ENCODE results near the gene GALNT5. TPM values are rescaled to one million over a fixed set of nuclear protein-coding genes. Genes with fewer than 3 reads are reported as not detected.

Gene GALNT5
- total RNA-seq, 1 donor from 2014 or later: 5.3 TPM

DNA sequence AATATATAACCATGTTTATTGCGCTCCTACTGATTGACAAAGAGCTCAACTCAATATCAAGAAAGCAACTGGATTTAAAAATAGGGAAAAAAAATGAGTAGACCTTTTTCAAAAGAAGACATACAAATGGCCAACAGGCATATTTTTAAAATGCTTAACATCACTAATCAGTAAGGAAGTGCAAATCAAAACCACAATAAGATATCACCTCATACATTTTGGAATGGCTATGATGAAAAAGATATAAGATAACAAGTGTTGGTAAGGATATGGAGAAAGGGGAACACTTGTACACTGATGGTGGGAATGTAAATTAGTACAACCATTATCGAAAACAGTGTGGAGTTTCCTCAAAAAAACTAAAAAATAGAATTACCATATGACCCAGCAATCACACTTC lies 5.6 kb upstream of the GALNT5 start:
- Mint-ChIP-seq H3K27me3 (ENCODE audit: unreplicated experiment) (no peaks in the 10 kb centered on the region), H3K4me1 (ENCODE audit: unreplicated experiment) (peaks cover 4% of the 10 kb centered on the region), H3K27ac (ENCODE audit: unreplicated experiment) (no peak overlapping the region), H3K36me3 (ENCODE audit: unreplicated experiment) (no peaks in the 10 kb centered on the region), H3K9me3 (ENCODE audit: unreplicated experiment) (no peaks in the 10 kb centered on the region), H3K4me3 (ENCODE audit: unreplicated experiment) (no peak overlapping the region)
- TF ChIP-seq, protein P1, sequence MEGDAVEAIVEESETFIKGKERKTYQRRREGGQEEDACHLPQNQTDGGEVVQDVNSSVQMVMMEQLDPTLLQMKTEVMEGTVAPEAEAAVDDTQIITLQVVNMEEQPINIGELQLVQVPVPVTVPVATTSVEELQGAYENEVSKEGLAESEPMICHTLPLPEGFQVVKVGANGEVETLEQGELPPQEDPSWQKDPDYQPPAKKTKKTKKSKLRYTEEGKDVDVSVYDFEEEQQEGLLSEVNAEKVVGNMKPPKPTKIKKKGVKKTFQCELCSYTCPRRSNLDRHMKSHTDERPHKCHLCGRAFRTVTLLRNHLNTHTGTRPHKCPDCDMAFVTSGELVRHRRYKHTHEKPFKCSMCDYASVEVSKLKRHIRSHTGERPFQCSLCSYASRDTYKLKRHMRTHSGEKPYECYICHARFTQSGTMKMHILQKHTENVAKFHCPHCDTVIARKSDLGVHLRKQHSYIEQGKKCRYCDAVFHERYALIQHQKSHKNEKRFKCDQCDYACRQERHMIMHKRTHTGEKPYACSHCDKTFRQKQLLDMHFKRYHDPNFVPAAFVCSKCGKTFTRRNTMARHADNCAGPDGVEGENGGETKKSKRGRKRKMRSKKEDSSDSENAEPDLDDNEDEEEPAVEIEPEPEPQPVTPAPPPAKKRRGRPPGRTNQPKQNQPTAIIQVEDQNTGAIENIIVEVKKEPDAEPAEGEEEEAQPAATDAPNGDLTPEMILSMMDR (IDR thresholded peaks at IDR 0.05): no peak
- DNase-seq (ENCODE audit: extremely low spot score, unreplicated experiment): no peak

DNA sequence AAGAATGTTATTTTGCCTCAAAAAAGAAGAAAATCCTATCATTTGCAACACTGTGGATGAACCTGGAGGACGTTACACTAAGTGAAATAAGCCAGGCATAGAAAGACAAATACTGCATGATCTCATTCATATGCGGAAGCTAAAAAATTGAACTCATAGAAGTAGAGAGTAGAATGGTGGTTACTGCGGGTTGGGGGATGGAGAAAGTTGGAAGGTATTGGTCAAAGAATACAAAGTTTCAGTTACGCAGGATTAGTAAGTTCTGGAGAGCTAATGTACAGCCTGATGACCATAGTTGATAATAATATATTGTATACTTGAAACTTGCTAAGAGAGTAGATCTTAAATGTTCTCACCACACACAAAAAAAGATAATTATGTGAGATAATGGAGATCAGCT lies 5.0 kb upstream of the GALNT5 start:
- H3K4me1 Mint-ChIP-seq (ENCODE audit: unreplicated experiment): peaks cover 6% of the 10 kb centered on the region

DNA sequence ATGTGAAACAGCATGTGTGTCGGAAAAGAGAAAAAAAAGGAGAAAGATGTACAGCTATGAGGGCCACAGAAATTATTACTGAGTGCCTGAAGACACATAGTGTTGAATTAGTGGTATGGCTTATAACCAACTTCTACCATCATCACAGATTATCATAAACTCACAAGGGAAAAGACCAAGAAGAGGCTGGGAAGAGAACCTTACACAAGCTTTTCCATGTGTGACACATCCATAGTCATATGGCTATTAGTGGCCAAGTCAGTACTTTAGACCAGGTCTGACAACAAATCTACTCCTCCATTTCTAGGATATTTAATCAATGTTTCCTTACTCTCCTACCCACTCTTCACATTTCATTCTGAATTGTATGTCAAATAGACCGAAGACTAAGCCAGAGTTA lies 3.5 kb upstream of the GALNT5 start:
- Mint-ChIP-seq H3K36me3 (ENCODE audit: unreplicated experiment) (no peaks in the 10 kb centered on the region), H3K27ac (ENCODE audit: unreplicated experiment) (no peak overlapping the region), H3K9me3 (ENCODE audit: unreplicated experiment) (no peaks in the 10 kb centered on the region), H3K4me3 (ENCODE audit: unreplicated experiment) (no peak overlapping the region), H3K4me1 (ENCODE audit: unreplicated experiment) (peaks cover 20% of the 10 kb centered on the region), H3K27me3 (ENCODE audit: unreplicated experiment) (no peaks in the 10 kb centered on the region)
- TF ChIP-seq, protein P1 (IDR thresholded peaks at IDR 0.05): no peak
- DNase-seq (ENCODE audit: extremely low spot score, unreplicated experiment): no peak

More for the DNA sequence above, 5.0 kb upstream of the GALNT5 start:
- H3K27me3 Mint-ChIP-seq (ENCODE audit: unreplicated experiment): no peaks in the 10 kb centered on the region
- no peak overlapping the region for H3K4me3 Mint-ChIP-seq (ENCODE audit: unreplicated experiment)
- H3K36me3 Mint-ChIP-seq (ENCODE audit: unreplicated experiment): no peaks in the 10 kb centered on the region
- no peak for DNase-seq (ENCODE audit: extremely low spot score, unreplicated experiment)
- H3K9me3 Mint-ChIP-seq (ENCODE audit: unreplicated experiment): no peaks in the 10 kb centered on the region
- no peak overlapping the region for H3K27ac Mint-ChIP-seq (ENCODE audit: unreplicated experiment)
- TF ChIP-seq, protein P1 (IDR thresholded peaks at IDR 0.05): no peak

DNA sequence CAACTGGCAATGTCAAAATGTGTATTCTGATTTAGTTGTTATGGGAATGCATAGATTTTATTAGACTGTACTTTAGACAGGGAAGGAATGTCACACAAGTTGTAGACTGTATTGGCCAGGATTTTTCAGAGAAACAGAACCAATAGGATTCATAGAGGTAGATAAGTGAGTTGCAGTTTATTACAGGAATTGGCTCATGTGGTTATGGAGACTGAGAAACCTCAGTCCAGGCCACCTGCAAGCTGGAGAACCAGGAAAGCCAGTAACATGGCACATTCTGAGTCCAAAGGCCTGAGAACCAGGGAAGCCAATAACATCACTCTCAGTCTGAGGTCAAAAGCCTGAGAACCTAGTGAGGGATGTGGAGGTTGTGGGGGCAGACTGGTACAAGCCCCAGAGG lies 1.8 kb upstream of the GALNT5 start:
- TF ChIP-seq, protein P1 (IDR thresholded peaks at IDR 0.05): no peak
- Mint-ChIP-seq H3K27me3 (ENCODE audit: unreplicated experiment) (no peaks in the 10 kb centered on the region), H3K4me1 (ENCODE audit: unreplicated experiment) (peaks cover 34% of the 10 kb centered on the region), H3K36me3 (ENCODE audit: unreplicated experiment) (no peaks in the 10 kb centered on the region), H3K4me3 (ENCODE audit: unreplicated experiment) (no peak overlapping the region), H3K27ac (ENCODE audit: unreplicated experiment) (no peak overlapping the region), H3K9me3 (ENCODE audit: unreplicated experiment) (no peaks in the 10 kb centered on the region)
- DNase-seq (ENCODE audit: extremely low spot score, unreplicated experiment): no peak

DNA sequence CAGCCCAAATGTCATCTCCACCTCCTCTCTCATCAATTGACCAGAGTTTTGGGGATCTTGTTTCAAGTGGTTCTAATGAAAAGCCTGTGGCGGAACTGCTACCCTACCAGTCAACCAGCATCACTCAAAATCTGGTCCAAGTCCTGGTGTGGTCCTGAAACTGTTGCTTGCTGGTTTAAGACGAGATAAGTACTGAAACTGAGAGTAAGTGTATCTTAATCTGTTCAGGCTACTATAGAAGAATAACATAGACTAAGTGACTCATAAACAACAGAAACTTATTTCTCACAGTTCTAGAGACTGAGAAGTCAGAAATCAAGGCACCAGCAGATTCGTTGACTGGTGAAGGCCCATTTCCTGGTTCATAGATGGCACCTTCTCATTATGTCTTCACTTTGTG lies 879 bp upstream of the GALNT5 start:
- H3K27ac Mint-ChIP-seq (ENCODE audit: unreplicated experiment): no peak overlapping the region
- H3K4me1 Mint-ChIP-seq (ENCODE audit: unreplicated experiment): peaks cover 43% of the 10 kb centered on the region
- no peak for DNase-seq (ENCODE audit: extremely low spot score, unreplicated experiment)
- TF ChIP-seq, protein P1 (IDR thresholded peaks at IDR 0.05): no peak
- no peaks in the 10 kb centered on the region for H3K36me3 Mint-ChIP-seq (ENCODE audit: unreplicated experiment)
- H3K4me3 Mint-ChIP-seq (ENCODE audit: unreplicated experiment): no peak overlapping the region
- no peaks in the 10 kb centered on the region for H3K9me3 Mint-ChIP-seq (ENCODE audit: unreplicated experiment)
- no peaks in the 10 kb centered on the region for H3K27me3 Mint-ChIP-seq (ENCODE audit: unreplicated experiment)
